ENCODE results near the gene SGMS1.
A peak's percentile ranks its signal among the peaks of the same experiment; 100 is the strongest.
"Not testable (repeated sequence)": the region's sequence is repeated elsewhere in the genome, so short reads cannot be mapped to it uniquely, and the experiment has no call there.

The SGMS1 gene

GRCh38 chr10:50369931-50370330 lies 253.8 kb downstream of the SGMS1 start:
- DNase-seq (ENCODE audit: low spot score): no peak

- DNase-seq (ENCODE audit: low spot score): no peak
Observed at GRCh38 chr10:50367732-50368131, 256.0 kb downstream of the SGMS1 start.

GRCh38 chr10:50366421-50366820 lies 257.3 kb downstream of the SGMS1 start:
- DNase-seq (ENCODE audit: low spot score): not testable (repeated sequence)

GRCh38 chr10:50364730-50365129 lies 259.0 kb downstream of the SGMS1 start:
- not testable (repeated sequence) for DNase-seq (ENCODE audit: low spot score)

- DNase-seq (ENCODE audit: low spot score): no peak
Observed at GRCh38 chr10:50362547-50363125, 261.1 kb downstream of the SGMS1 start.

GRCh38 chr10:50361946-50362345 lies 261.8 kb downstream of the SGMS1 start:
- no peak for DNase-seq (ENCODE audit: low spot score)

GRCh38 chr10:50360077-50360850 lies 263.5 kb downstream of the SGMS1 start:
- DNase-seq (ENCODE audit: low spot score): peak; percentile 67

GRCh38 chr10:50358925-50359687 lies 264.6 kb downstream of the SGMS1 start:
- DNase-seq (ENCODE audit: low spot score): no peak

GRCh38 chr10:50358411-50358810 lies 265.3 kb downstream of the SGMS1 start:
- no peak for DNase-seq (ENCODE audit: low spot score)

- DNase-seq (ENCODE audit: low spot score): not testable (repeated sequence)
Observed at GRCh38 chr10:50356481-50356832, 267.3 kb downstream of the SGMS1 start.

- not testable (repeated sequence) for DNase-seq (ENCODE audit: low spot score)
Observed at GRCh38 chr10:50355693-50356480, 267.9 kb downstream of the SGMS1 start.

GRCh38 chr10:50351483-50352146 lies 272.1 kb downstream of the SGMS1 start:
- no peak for DNase-seq (ENCODE audit: low spot score)

GRCh38 chr10:50350366-50350765 lies 273.4 kb downstream of the SGMS1 start:
- no peak for DNase-seq (ENCODE audit: low spot score)

- DNase-seq (ENCODE audit: low spot score): no peak
Observed at GRCh38 chr10:50349554-50349953, 274.2 kb downstream of the SGMS1 start.

GRCh38 chr10:50347394-50347802 lies 276.4 kb downstream of the SGMS1 start:
- DNase-seq (ENCODE audit: low spot score): no peak

GRCh38 chr10:50346942-50347341 lies 276.8 kb downstream of the SGMS1 start:
- DNase-seq (ENCODE audit: low spot score): no peak

GRCh38 chr10:50345545-50345944 lies 278.2 kb downstream of the SGMS1 start:
- no peak for DNase-seq (ENCODE audit: low spot score)

- DNase-seq (ENCODE audit: low spot score): no peak
Observed at GRCh38 chr10:50343702-50344331, 279.9 kb downstream of the SGMS1 start.

- no peak for DNase-seq (ENCODE audit: low spot score)
Observed at GRCh38 chr10:50341987-50342386, 281.8 kb downstream of the SGMS1 start.

GRCh38 chr10:50336140-50336539 lies 287.6 kb downstream of the SGMS1 start:
- DNase-seq (ENCODE audit: low spot score): no peak

GRCh38 chr10:50335397-50335796 lies 288.4 kb downstream of the SGMS1 start:
- DNase-seq (ENCODE audit: low spot score): no peak
